B cell (primary cell): ENCODE data around the gene KCNJ12. TPM values are rescaled to one million over a fixed set of nuclear protein-coding genes. Genes with fewer than 3 reads are reported as not detected.
A peak's percentile ranks its signal among the peaks of the same experiment; 100 is the strongest.

Experiments used
- ATAC-seq: fragments of 200-7000 bp; cut with Tn5 transposase; one replicate; pipeline ENCODE4 v1.10.0; 2021; ENCODE audit warnings: low read depth, mild to moderate bottlenecking, moderate number of reproducible peaks, moderate library complexity
- CTCF ChIA-PET: fragments of 350-600 bp; sonication (Branson Sonifier 250); formaldehyde crosslinking; loops from one replicate; lab custom pipeline; 2021; ENCODE audit warnings: antibody characterized with exemption, inconsistent platforms; lab: Charles Lee
- POLR2A ChIA-PET: fragments of 350-600 bp; sonication (Branson Sonifier 250); formaldehyde crosslinking; loops from one replicate; lab custom pipeline; 2021; ENCODE audit warnings: antibody characterized with exemption; lab: Charles Lee
- DNase-seq: peaks from one replicate; pipeline ENCODE4 v3.0.0; 2013
- H2AFZ ChIP-seq: 2 replicates; pipeline ENCODE4 v1.6.1; 2012; ENCODE audit warnings: mild to moderate bottlenecking, low read depth, low read length; ENCODE audit not compliant: insufficient read depth, poor library complexity, severe bottlenecking
- H3K27ac ChIP-seq, 2 donors: 1 replicate in 1 of 2; 2 replicates in 1 of 2; pipeline ENCODE4 v1.5.1; 2012 to 2013; ENCODE audit warnings: low read length in 2 of 2, mild to moderate bottlenecking in 2 of 2, moderate library complexity in 1 of 2
- H3K27me3 ChIP-seq, 4 experiments: fragments of 200-600 bp in 1 of 4; sonication (generic) in 1 of 4; replicated peaks in 1 of 4; 1 replicate in 2 of 4; 2 replicates in 2 of 4; pipeline versions ENCODE4 v1.6.1 to v1.7.0; 2013 to 2016; ENCODE audit warnings: low read length in 3 of 4, mild to moderate bottlenecking in 2 of 4, mixed read lengths in 1 of 4, moderate library complexity in 1 of 4; ENCODE audit not compliant: insufficient read depth in 4 of 4, control insufficient read depth in 3 of 4; ENCODE audit errors: control extremely low read depth in 1 of 4
- H3K36me3 ChIP-seq, 2 experiments: replicated peaks in 1 of 2; 1 replicate in 1 of 2; 2 replicates in 1 of 2; pipeline versions ENCODE4 v1.6.1 to v1.7.1; 2013; ENCODE audit warnings: low read length in 1 of 2; ENCODE audit not compliant: insufficient read depth in 2 of 2, control insufficient read depth in 1 of 2; ENCODE audit errors: control extremely low read depth in 1 of 2, extremely low read depth in 1 of 2
- H3K4me1 ChIP-seq, 2 donors: fragments of 200-600 bp in 1 of 2; sonication (generic) in 1 of 2; 1 replicate in 1 of 2; 2 replicates in 1 of 2; pipeline versions ENCODE4 v1.5.1 to v1.6.1; 2013 to 2017; ENCODE audit warnings: low read length in 2 of 2; ENCODE audit not compliant: control insufficient read depth in 2 of 2, insufficient read depth in 2 of 2
- H3K4me2 ChIP-seq: replicated peaks from 2 replicates; pipeline ENCODE3; 2012; ENCODE audit warnings: mild to moderate bottlenecking, low read depth, low read length; ENCODE audit not compliant: poor library complexity, severe bottlenecking
- H3K4me3 ChIP-seq, 5 experiments: fragments of 200-600 bp in 1 of 5; sonication (generic) in 1 of 5; 1 replicate in 3 of 5; 2 replicates in 2 of 5; pipeline versions ENCODE4 v1.5.1 to v1.7.0; 2011 to 2016; ENCODE audit warnings: low read length in 4 of 5, mild to moderate bottlenecking in 4 of 5, low read depth in 2 of 5, control low read depth in 1 of 5, moderate library complexity in 1 of 5; ENCODE audit not compliant: insufficient read depth in 1 of 5; ENCODE audit errors: control extremely low read depth in 1 of 5, extremely low read depth in 1 of 5
- H3K79me2 ChIP-seq: fragments of 200-600 bp; sonication (generic); one replicate; pipeline ENCODE4 v1.6.0; 2016; ENCODE audit warnings: low read length; ENCODE audit not compliant: control insufficient read depth, insufficient read depth
- H3K9ac ChIP-seq: fragments of 200-600 bp; sonication (generic); 2 replicates; pipeline ENCODE4 v1.6.1; 2017; ENCODE audit warnings: mild to moderate bottlenecking, low read length, moderate library complexity
- H3K9me3 ChIP-seq, 3 donors: one replicate each; pipeline versions ENCODE4 v1.6.1 to v1.7.1; 2013; ENCODE audit warnings: low read length in 2 of 3; ENCODE audit not compliant: control insufficient read depth in 2 of 3, insufficient read depth in 1 of 3; ENCODE audit errors: control extremely low read depth in 1 of 3
- H4K20me1 ChIP-seq: 2 replicates; pipeline ENCODE4 v1.6.0; 2012; ENCODE audit warnings: mild to moderate bottlenecking, low read length; ENCODE audit not compliant: insufficient read depth, control insufficient read depth, poor library complexity, severe bottlenecking
- H3K27ac Mint-ChIP-seq: one replicate; pipeline ENCODE4 v1.8.0; 2021; ENCODE audit warnings: mixed read lengths
- H3K27me3 Mint-ChIP-seq: one replicate; pipeline ENCODE4 v1.8.0; 2021; ENCODE audit warnings: mixed read lengths
- H3K4me1 Mint-ChIP-seq: one replicate; pipeline ENCODE4 v1.8.0; 2021; ENCODE audit warnings: mixed read lengths
- H3K4me3 Mint-ChIP-seq: one replicate; pipeline ENCODE4 v1.8.0; 2021; ENCODE audit warnings: mixed read lengths
- H3K9me3 Mint-ChIP-seq: one replicate; pipeline ENCODE4 v1.8.0; 2022; ENCODE audit warnings: mixed read lengths; ENCODE audit not compliant: insufficient read depth
- CTCF ChIP-seq: fragments of 200-600 bp; IDR thresholded peaks from one replicate; pipeline ENCODE4 v1.8.0; 2022; ENCODE audit warnings: antibody characterized with exemption, mild to moderate bottlenecking
- EZH2 ChIP-seq: IDR thresholded peaks from 2 replicates; pipeline ENCODE4 v1.6.1; 2012; ENCODE audit warnings: borderline replicate concordance, low read depth, mild to moderate bottlenecking, moderate library complexity, low read length; ENCODE audit not compliant: insufficient read depth, poor library complexity, severe bottlenecking
- WGBS: methylation state at CpG from one replicate; pipeline ENCODE4 v1.1.5; 2013; ENCODE audit warnings: missing lambda C conversion rate; ENCODE audit not compliant: insufficient coverage; 5-methylcytosine and 5-hydroxymethylcytosine counted together
- intact Hi-C: fragments of 100-400 bp; cut with micrococcal nuclease; formaldehyde crosslinking; loops from one replicate; pipeline ENCODE4 v1.10.0; 2022
- polyA plus RNA-seq: library from polyadenylated mRNA; depleted of rRNA; stranded (reverse); fragments of >200 nt; gene quantifications from 2 replicates; pipeline ENCODE4 v1.2.3, GENCODE V29; 2012
- total RNA-seq, 2 donors: library from RNA; stranded (reverse); fragments of 120-200 nt in 1 of 2; gene quantifications; 1 replicate in 1 of 2; 2 replicates in 1 of 2; pipeline versions ENCODE4 v1.2.3 to v1.2.4, GENCODE V29; 2013 to 2022

Gene KCNJ12
- total and polyA plus RNA-seq, 2 donors (not counting 1 experiment from before 2014, with no cell fraction given), result not detected

- TF ChIP-seq CTCF (no peak), EZH2 (no peak)
- no peak for DNase-seq
- Histone ChIP-seq H3K27me3 (no peaks in the 10 kb centered on the region), H3K27ac (no peak overlapping the region), H3K36me3 (no peaks in the 10 kb centered on the region), H3K4me3 (no peak overlapping the region), H3K9ac (no peak overlapping the region), H3K4me2 (no peak overlapping the region), H2AFZ (no peak overlapping the region), H3K4me1 (peaks cover 13 to 16% of the 10 kb centered on the region in 2 donors), H3K9me3 (no peaks in the 10 kb centered on the region), H3K79me2 (no peaks in the 10 kb centered on the region), H4K20me1 (no peaks in the 10 kb centered on the region)
- intact Hi-C loops, result no loop called here
- Mint-ChIP-seq H3K27me3 (peaks cover 4% of the 10 kb centered on the region), H3K4me3 (no peak overlapping the region), H3K4me1 (peaks cover 9% of the 10 kb centered on the region), H3K27ac (no peak overlapping the region), H3K9me3 (no peaks in the 10 kb centered on the region)
- no peak for ATAC-seq
- 67% methylated on average over 3 of the region's 7 CpGs for WGBS
- ChIA-PET POLR2A (no interaction called here), CTCF (no interaction called here)
These were observed 11.1 kb upstream of the KCNJ12 start for GRCh38 chr17:21365016-21365415.

GRCh38 chr17:21368545-21369246 is 7.5 kb upstream of the KCNJ12 start:
- DNase-seq (no peak), ATAC-seq (peak; percentile 61)
- H3K9me3 ChIP-seq, result no peaks in the 10 kb centered on the region
- ChIA-PET POLR2A (no interaction called here), CTCF (interaction anchor here (1.7 kb wide), 1 partner anchor 89 kb away, joined by 5 read pairs; no protein-coding TSS in a partner anchor)
- peak overlapping the region; percentile 11 for H3K27ac Mint-ChIP-seq
- H2AFZ ChIP-seq, result no peak overlapping the region
- intact Hi-C loops, result no loop called here
- H4K20me1 ChIP-seq, result no peaks in the 10 kb centered on the region
- H3K4me3 Mint-ChIP-seq, result peak overlapping the region; percentile 55
- H3K4me1 Mint-ChIP-seq, result peaks cover 21% of the 10 kb centered on the region
- no peak for TF ChIP-seq CTCF
- no peak for TF ChIP-seq EZH2
- no peak overlapping the region for H3K9ac ChIP-seq
- H3K4me1 ChIP-seq, result peaks cover 13 to 23% of the 10 kb centered on the region in 2 donors
- H3K27me3 ChIP-seq, result peaks cover 0 to 21% (median 0%) of the 10 kb centered on the region in 4 experiments
- H3K27ac ChIP-seq, result no peak overlapping the region
- H3K9me3 Mint-ChIP-seq, result no peaks in the 10 kb centered on the region
- H3K4me2 ChIP-seq, result peak overlapping the region; percentile 41
- peaks cover 20% of the 10 kb centered on the region for H3K27me3 Mint-ChIP-seq
- 50% methylated on average over 15 of the region's 15 CpGs for WGBS
- H3K4me3 ChIP-seq, result no peak overlapping the region
- no peaks in the 10 kb centered on the region for H3K36me3 ChIP-seq
- no peaks in the 10 kb centered on the region for H3K79me2 ChIP-seq
